Epithelial cell of prostate (primary cell): ENCODE data around the gene SLC5A2.

Source experiments
- DNase-seq: peaks from one replicate; pipeline ENCODE4 v3.0.0-alpha.2; 2011; ENCODE audit warnings: low read depth, low spot score
- H3K27ac ChIP-seq: fragments of 450-650 bp; 2 replicates; pipeline ENCODE4 v1.5.1; 2017; ENCODE audit warnings: mild to moderate bottlenecking

Gene SLC5A2

DNA sequence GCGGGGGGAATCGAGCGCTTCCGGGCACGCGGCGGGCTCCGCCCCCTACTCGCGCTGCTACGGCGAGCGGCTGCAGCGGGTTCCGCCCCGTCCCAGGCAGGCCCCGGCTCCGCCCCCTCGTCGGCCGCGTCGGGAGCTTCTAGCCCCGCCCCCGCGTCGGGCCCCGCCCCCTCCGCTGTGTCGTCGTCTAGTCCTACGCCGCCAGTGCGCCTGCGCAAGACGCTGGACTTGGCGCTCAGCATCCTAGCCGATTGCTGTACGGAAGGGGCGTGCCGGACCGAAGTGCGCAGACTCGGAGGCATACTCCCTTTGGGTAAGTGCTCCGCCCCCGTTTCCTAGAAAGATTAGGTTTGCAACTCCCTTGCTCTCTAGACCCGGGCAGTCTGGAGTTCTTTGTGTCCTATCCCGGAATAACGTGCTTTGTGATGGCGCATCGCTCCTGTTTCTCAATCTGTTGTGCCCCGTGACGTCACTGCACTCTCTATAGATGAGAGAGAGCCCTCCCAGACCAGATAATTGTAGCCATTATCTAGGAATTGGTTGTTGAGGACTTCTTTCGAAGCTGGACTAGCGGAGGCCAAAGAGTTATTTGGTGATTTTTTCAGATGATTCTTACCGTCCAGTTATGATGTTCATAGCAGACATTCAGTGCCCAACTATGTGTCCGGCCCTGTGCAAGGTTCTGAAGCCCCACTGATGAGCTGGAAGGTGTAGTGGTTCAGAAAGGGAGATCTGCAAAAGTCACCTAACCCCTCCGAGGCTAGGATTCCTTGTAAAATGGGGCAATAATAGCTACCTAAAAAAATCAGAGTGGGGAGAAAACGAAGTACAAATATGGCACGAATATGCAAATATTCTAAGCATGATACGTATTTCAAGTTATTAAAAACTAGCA lies 23.0 kb upstream of the SLC5A2 start:
- H3K27ac ChIP-seq = peak overlapping the region; percentile 96
- DNase-seq = peak; percentile 91

DNA sequence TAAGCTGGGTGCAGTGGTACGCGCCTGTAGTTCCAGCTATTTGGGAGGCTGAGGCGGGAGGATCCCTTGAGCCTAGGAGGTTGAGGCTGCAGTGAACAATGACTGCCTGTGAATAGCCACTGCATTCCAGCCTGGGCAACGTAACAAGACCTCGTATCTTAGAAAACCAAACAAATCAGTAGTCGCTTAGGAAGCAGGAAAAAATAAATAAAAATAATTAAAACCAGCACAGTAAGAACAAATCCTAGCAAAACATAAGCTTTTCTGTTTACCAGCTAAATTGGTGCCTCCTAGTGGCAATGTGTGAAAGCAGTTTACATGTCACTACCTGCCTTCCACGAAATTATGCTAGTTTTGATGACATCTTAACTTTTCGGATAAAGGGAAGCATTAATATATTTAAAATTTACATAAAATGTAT lies 22.3 kb upstream of the SLC5A2 start:
- no peak for DNase-seq
- H3K27ac ChIP-seq = peak overlapping the region; percentile 96

DNA sequence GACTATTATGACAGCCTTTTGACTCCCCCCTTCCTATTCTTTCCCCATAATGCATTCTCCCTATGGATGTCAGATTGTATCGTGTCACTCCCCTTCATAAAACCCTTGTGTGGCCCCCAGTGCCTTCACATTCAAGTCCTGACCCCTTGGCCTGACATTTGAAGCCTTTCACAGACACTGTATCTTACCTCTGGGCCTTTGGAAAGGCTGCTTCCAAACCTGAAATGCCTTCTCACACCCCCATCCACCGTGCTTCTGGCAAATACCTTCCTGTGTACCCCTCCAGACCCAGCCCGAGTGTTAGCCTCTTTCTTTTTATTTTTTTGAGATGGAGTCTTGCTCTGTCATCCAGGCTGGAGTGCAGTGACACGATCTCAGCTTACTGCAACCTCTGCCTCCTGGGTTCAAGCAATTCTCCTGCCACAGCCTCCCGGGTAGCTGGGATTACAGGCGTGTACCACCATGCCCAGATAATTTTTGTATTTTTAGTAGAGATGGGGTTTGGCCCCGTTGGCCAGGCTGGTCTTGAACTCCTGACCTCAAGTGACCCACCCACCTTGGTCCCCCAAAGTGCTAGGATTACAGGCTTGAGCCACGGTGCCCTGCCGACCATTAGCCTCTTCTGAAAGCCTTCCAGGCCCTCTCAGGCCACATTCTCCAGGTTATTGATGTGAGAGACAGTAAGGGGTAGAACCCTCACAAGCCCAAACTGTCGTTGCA lies 21.6 kb upstream of the SLC5A2 start:
- DNase-seq = no peak
- peak overlapping the region; percentile 96 for H3K27ac ChIP-seq

DNA sequence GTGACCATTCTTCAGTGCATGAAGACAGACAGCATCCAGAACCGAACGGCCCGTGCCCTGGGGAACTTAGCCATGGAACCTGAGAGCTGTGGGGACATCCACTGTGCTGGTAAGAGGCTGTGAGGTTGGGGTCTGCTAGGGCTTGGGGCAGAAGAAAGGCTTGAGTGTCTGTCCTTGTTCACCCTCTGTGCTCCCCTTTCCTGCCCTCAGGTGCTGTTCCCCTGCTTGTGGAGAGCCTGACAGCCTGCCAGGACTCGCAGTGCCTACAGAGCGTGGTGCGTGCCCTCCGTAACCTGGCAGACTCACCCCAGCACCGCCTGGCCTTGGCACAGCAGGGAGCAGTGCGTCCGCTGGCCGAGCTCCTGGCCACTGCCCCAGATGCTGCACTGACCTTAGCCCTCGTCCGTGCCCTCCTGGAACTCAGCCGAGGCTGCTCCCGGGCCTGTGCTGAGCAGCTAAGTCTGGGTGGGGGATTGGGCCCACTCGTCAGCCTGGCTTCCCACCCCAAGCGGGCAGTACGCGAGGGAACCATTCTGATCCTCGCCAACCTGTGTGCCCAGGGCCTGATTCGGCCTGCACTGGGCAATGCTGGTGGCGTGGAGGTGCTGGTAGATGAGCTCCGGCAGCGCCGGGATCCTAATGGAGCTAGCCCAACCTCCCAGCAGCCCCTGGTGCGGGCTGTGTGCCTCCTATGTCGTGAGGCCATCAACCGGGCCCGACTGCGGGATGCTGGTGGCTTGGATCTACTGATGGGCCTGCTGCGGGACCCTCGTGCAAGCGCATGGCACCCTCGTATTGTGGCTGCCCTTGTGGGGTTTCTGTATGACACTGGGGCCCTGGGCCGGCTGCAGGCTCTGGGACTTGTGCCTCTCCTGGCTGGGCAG lies 20.8 kb upstream of the SLC5A2 start:
- DNase-seq = no peak
- no peak overlapping the region for H3K27ac ChIP-seq

DNA sequence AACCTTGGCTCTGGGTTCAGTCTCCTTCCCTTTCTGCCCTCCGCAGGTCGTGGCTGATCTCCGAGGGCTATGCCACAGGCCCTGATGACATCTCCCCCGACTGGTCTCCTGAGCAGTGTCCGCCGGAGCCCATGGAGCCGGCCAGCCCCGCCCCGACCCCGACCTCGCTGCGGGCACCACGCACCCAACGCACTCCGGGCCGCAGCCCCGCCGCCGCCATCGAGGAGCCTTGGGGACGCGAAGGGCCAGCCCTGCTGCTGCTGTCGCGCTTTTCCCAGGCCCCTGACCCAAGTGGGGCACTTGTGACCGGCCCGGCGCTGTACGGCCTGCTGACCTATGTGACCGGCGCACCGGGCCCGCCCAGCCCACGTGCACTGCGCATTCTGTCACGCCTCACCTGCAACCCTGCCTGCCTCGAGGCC lies 18.6 kb upstream of the SLC5A2 start:
- no peak for DNase-seq
- H3K27ac ChIP-seq = no peak overlapping the region

DNA sequence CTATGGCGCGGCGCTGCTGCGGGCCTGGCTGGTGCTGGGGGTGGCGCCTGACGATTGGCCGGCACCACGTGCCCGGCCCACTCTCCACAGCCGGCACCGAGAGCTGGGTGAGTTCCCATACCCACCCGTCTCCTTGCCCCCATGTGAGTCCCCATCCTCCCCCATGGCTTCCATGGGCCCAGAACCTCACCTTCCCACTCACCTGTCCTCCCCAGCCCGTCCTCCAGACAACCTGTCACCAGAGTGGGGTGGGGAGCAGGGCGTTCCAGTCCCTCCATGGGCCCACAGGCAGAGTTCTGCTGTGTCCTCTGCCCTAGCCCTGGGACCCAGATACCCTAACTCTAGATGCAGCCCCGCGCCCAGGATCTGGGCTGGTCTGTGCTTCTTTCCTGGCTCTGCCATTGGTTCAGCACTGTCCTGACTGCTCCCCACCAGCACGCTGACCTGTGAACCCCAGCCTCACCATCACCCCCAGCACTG lies 18.1 kb upstream of the SLC5A2 start:
- no peak overlapping the region for H3K27ac ChIP-seq
- no peak for DNase-seq

DNA sequence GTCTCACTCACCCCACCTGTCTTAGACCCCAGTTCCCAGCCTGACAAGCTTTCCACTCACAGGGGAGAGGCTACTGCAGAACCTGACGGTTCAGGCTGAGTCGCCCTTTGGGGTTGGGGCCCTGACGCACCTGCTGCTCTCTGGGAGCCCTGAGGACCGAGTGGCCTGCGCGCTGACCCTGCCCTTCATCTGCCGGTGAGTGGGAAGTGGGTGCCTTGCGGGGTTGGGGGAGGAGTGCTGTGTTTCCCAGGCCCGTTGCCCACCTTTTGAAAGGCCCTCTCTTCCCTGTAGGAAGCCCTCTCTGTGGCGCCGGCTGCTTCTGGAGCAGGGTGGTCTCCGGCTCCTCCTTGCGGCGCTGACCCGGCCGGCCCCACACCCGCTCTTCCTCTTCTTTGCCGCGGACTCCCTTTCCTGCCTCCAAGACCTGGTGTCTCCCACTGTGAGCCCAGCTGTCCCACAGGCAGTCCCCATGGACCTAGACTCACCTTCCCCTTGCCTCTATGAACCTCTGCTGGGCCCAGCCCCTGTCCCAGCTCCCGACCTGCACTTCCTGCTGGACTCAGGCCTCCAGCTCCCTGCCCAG lies 17.0 kb upstream of the SLC5A2 start:
- H3K27ac ChIP-seq = no peak overlapping the region

DNA sequence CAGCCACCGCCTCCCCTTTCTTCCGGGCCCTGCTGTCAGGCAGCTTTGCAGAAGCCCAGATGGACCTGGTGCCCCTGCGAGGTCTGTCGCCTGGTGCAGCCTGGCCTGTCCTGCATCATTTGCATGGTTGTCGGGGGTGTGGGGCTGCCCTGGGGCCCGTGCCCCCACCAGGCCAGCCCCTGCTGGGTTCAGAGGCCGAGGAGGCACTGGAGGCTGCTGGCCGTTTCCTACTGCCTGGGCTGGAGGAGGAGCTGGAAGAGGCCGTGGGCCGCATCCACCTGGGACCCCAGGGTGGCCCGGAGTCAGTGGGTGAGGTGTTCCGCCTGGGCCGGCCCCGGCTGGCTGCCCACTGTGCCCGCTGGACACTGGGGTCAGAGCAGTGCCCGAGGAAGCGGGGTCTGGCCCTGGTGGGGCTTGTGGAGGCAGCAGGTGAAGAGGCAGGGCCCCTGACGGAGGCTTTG lies 16.5 kb upstream of the SLC5A2 start:
- H3K27ac ChIP-seq = no peak overlapping the region
- DNase-seq = no peak

More for the DNA sequence above, 17.0 kb upstream of the SLC5A2 start:
- no peak for DNase-seq

DNA sequence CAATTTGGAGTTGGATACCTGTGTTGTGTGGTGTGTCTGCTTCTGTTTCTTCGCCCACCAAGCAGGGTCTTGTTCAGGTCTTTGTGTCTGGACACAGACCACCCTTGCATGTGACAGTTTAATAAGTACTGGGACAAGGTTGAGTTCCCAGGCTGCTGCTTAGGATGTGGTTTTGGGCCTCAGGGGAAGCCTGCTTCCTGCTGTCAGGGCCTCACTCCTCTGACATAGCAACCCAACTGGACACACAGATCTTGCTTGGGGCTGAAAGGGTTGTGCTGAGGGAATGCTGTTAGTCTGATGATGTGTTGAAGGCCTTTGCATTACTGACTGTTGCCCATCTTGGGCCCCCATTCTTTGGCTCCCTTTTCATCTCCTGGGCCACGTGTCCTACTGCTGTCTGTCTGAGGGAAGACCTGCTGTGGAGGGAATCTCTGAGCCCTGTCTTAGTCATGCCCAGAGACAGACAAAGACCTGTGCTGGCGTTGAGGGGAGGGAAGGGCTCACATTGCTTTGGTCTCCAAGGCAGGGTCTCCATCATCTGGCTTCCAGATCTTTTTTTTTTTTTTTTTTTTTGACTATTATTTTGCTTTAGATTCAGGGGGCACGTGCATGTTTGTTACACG lies 15.7 kb upstream of the SLC5A2 start:
- no peak for DNase-seq
- H3K27ac ChIP-seq = no peak overlapping the region

DNA sequence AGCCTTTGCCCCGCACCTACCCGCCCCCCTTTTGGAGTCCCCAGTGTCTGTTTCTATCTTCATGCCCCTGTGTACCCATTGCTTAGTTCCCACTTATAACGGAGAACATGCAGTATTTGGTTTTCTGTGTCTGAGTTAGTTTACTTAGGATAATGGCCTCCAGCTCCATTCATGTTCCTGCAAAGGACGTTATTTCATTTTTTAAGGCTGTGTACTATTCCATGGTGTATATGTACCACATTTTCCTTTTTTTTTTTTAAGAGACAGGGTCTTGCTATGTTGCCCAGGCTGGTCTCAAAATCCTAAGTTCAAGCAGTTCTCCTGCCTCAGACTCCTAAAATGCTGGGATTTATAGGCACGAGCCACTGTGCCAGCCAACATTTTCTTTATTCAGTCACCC lies 15.1 kb upstream of the SLC5A2 start:
- H3K27ac ChIP-seq = no peak overlapping the region
- no peak for DNase-seq

DNA sequence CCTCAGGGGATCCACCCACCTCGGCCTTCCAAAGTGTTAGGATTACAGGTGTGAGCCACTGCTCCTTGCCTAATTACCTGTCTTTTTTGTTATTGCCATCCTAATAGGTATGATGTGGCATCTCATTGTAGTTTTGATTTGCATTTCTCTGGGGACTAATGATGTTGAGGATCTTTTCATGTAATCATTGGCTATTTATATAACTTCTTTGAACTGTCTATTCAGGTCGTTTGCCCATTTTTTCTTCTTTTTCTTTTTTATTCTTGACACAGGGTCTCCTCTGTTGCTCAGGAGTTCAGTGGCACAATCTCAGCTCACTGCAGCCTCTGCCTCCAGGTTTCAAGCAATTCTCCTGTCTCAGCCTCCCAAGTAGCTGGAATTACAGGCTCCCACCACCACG lies 12.3 kb upstream of the SLC5A2 start:
- H3K27ac ChIP-seq = no peak overlapping the region
- no peak for DNase-seq

DNA sequence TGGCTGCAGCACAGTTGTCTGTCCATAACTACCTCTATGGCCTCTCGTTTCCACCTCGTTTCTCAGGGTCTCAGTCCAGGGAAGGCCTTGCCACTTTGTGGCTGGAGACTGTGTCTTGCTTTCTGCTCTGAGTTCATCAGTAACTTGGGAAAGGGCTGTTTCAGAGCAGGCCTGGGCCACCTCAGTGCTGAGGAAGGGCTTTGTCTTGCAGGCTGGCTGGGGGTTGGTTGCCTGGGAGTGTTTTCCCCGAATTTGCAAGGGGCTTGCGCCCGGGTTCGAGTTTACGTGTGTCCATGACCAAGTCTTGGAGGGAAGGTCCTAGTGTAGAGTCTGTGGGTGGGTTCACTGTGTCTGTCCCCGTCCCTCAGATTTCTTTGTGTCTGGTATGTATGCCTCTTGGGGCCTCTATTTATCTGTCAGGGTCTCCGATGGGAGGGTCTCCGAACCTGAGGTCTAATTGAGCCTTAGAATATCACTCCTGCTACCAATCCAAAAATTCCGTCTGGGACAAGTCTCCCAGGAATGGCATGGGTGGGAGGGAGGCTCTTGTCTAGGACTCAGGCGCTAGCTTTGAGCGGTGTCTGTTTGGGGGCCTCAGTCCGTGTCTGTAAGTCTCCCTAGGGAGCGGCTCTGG lies 11.6 kb upstream of the SLC5A2 start:
- peak overlapping the region; percentile 70 for H3K27ac ChIP-seq
- DNase-seq = no peak

DNA sequence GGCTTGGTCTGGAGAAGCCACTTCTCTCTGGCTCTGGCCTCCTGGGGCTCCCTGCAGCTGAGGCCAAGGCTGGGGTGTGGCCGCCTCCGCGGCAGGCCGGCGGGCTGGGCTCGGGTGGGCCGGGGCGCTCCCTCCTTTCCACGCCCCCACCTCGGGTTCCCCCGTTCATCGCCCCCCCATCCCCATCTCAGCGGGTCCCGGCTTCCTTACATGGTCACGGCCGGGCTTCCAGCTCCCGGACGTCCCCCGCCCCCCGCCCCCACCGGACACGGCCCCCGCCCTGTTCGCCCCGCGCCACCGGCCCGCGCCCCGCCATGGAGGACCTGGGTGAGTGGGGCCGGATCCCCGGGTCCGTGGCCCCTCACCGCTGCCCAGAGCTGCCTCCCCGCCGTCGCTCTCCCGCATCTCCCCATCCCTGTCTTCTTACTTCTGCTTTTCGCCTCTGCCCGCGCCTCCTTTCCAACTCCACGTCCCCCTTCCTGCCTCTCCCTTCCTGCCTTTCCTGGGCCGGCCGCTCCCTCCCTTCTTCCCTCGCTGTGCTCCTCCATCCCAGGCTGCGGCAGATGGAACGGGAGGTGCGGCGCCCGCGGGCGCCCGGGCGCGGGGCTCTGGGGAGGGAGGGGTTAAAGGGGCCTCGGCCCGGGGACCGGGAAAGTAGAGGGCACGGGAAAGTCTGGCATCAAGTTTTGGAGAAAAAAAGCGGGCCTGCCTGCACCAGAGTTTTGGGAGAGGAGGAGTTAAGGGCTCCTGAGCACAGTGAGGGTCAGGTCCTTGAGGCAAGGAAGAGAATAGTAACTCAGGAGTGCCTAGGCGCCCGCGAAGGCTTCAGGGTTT lies 10.8 kb upstream of the SLC5A2 start, which contains the start of gene TGFB1I1:
Gene TGFB1I1, plus strand, starts transcription at position 278 of the 834 bp plus-strand sequence. Its CDS starts 37 bp downstream, at position 315.
- H3K27ac ChIP-seq = peak within 1 kb of the TSS; percentile 70
- DNase-seq = no peak

DNA sequence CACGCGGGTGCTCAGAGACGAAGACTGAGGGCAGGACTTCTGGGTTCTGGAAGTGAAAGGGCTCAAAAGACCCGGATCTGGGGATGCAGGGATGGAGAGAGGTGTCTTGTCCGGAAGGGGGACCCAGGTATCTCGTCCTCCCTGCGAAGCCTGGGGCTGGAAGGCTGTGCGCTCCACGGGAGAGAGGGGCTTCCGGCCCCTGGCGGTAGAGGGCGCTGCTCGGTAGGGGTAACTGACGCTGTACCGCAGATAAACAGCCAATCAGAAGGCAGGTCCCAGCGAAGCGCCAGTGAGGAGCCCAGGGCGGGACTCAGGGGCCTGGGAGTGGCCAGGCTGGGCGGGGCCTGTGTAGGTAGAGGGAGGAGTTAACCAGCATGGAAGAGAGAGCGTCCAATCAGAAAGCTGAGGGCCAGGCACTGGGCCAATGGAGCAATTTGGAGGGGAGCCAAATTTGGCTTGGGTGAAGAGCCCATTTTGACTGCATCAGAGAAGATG lies 10.2 kb upstream of the SLC5A2 start:
- H3K27ac ChIP-seq = peak overlapping the region; percentile 70
- DNase-seq = peak; percentile 51

DNA sequence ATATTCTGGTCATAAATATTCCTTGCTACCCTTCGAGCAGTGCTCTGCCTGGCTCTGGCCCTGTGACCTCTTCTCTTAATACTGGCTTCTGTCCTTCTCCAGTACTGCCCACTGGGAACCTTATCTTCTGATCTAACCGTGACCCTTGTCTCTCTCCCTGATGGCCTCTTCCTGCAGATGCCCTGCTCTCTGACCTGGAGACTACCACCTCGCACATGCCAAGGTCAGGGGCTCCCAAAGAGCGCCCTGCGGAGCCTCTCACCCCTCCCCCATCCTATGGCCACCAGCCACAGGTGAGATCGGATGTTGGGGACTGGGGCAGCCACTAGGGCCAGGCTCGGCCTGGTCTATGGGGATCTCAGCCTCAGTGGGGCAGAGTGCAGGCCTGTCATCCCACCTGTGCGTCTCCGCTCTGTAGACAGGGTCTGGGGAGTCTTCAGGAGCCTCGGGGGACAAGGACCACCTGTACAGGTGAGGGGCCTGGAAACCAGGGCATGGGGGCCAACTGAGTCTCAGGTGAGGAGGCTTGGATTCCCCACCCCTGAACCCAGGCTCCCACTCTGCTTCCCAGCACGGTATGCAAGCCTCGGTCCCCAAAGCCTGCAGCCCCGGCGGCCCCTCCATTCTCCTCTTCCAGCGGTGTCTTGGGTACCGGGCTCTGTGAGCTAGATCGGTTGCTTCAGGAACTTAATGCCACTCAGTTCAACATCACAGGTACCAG lies 9.5 kb upstream of the SLC5A2 start:
- DNase-seq = no peak

DNA sequence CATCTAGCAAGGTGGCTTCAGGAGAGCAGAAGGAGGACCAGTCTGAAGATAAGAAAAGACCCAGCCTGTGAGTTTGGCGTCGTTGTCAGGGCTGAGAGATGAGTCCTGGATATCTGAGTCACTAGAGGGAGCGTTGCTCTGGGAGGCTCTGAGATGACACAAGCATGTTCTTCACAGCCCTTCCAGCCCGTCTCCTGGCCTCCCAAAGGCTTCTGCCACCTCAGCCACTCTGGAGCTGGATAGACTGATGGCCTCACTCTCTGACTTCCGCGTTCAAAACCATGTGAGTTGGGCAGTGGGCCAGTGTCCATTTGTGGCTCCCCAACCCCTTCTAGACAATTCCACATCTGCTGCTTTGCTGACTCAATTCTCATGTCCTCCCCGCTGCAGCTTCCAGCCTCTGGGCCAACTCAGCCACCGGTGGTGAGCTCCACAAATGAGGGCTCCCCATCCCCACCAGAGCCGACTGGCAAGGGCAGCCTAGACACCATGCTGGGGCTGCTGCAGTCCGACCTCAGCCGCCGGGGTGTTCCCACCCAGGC lies 8.7 kb upstream of the SLC5A2 start:
- H3K27ac ChIP-seq = no peak overlapping the region
- no peak for DNase-seq

More for the DNA sequence above, 9.5 kb upstream of the SLC5A2 start:
- no peak overlapping the region for H3K27ac ChIP-seq
